Hematopoietic multipotent progenitor cell (in vitro differentiated cells): ENCODE data around the gene ALOX12. TPM values are rescaled to one million over a fixed set of nuclear protein-coding genes. Genes with fewer than 3 reads are reported as not detected.
A peak's percentile ranks its signal among the peaks of the same experiment; 100 is the strongest.

Source experiments
- DNase-seq, 3 donors: peaks; one replicate each; pipeline ENCODE4 v3.0.0-alpha.2; 2011 to 2015; ENCODE audit warnings: low read depth in 2 of 3, low spot score in 2 of 3
- total RNA-seq: library from RNA; depleted of rRNA; stranded (reverse); fragments of >200 nt; gene quantifications from one replicate; pipeline ENCODE4 v1.2.3, GENCODE V29; 2012

ALOX12 gene
- total RNA-seq, 1 donor: 4.3 TPM

DNA sequence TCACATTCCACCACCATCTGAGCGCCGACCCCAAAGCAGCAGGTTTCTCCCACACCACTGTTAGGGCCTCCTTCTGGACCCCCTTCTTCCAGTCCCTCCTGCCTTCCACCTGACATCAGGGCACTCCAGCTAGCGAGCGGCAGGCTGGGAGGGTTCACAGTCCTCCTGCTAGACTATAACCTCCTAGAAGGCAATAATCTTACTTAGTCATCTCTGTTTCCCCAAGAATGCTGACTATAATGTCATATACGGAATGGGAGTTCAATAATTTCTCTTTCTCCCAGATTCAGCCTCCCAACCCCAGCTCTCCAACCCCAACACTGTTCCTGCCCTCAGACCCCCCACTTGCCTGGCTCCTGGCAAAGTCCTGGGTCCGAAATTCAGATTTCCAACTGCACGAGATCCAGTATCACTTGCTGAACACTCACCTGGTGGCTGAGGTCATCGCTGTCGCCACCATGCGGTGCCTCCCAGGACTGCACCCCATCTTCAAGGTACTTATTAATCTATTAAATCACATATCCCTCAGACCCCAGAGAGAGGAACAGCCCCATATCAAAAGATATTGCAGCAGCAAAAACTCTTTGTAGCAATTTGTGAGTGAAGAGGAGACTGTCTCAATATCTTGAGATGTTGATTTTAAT, 5.6 kb downstream of the ALOX12 start:
- DNase-seq: peak in 1 of 3 donors; percentile 46

DNA sequence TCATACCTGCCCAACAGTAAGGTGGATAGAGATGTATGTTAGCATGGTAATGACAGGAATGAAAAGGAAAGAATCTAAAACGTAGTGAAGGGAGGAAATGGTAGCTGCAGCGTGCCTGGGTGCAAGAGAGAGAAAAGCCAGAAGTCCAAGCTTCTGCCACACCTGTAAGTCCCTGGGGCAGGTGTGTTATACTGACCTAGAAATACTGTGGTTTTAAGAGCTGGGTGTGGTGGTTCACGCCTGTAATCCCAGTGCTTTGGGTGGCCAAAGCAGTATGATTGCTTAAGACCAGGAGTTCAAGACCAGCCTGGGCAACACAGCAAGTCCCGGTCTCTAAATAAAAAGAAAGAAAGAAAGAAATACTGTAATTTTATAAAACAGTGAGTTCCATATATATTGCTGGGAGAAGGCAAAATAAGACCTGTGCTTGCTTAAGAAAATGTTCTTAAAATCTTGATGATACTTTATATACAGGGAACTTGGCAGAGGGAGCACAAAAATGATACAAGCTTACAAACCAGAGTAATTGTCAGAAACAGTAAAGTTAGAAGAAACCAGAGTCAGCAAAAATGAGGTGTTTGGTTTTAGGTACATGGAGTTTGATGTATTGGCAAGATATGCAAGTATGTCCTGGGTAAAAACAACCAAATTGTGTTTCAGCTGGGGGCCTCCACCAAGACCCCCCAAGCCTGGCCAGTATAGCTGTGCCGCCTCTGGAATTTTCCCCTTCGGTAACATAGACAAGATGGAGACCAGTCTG, 6.6 kb downstream of the ALOX12 start:
- DNase-seq: no peak

DNA sequence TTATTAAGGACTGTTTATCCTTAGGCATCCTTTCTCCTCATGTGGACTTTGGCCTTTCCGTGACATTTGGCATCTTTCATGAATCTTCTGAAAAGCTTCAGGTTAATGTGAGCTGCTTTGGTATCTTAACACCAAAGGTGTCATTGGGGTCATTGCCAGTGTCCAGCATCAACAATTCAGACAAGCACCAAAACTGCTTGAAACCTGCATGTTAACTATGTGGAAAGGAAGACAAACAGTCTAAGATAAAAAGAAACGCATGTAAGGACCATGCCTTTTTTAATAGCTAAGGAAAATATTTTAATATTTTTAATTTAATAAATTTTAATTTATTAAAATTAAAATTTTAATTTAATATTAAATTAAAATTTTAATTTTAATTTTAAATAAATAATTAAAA, 7.9 kb downstream of the ALOX12 start:
- DNase-seq: no peak

DNA sequence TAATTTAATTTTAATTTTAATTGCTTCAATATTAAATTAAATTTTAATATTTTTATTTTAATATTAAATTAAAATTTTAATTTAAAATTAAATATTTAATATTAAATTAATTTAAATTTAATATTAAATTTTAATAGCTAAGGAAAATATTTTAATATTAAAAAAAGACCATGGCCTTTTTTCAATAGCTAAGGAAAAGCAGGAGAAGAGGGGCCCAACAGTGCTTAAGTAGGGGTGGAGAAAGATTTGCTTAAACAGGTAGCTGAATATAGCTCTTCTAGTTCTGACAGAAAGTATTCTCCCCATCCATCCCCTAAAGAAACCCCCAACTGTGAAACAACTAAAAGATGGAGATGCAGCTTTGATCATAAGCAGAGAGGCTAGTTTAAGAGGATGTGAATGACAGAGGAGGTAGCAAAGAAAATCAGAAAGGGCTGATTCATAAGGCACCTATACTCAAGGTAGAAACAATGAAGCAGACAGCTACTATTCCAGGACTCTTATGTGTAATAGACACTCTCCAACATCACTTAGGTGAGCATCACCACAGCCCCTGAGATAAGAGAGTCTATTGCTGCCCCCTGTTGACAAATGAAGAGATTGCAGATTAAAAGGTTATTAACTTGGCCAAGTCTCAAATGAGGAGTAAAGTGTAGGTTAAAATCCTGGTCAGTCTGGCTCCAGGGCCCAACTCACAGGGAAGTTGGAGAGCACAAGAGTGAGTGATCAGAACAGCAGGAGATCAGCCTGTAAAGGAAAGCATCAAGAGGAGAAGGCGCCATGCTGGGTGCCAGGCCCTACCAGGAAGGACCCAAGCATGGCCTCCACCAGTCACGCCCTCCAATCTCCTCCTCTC, 8.8 kb downstream of the ALOX12 start:
- peak in 2 of 3 donors; percentile 71 to 90 for DNase-seq

DNA sequence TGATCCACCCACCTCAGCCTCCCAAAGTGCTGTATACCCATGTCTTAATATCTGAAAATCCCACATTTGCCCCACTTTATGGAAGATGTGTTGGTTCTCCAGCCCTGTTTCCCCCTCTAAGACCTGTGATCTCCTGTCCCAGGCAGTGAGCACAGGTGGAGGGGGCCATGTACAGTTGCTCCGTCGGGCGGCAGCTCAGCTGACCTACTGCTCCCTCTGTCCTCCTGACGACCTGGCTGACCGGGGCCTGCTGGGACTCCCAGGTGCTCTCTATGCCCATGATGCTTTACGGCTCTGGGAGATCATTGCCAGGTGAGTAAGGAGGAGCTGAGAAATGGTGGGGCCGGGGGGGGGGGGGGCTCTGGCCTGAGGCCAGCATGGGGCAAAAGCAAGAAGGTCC, 9.9 kb downstream of the ALOX12 start:
- DNase-seq: no peak

DNA sequence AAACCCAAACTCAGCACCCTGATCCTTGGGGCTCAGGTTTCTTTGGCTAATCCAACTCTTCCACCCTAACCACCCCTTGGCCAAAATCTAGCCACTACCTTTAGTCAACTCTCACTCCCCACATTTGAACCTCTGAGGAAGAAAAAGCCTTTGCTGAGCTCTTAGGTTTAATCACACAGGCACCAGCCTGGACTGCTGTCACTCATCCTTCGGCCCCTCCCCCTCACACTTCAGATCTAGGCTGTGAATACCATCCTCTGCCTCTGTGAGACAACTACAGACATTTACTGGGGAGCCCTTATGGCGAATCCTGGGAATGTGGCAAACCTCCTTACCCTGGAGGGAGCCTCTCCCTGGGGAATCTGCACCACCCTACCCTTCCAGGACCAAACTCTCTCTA, 11.3 kb downstream of the ALOX12 start:
- DNase-seq: no peak

DNA sequence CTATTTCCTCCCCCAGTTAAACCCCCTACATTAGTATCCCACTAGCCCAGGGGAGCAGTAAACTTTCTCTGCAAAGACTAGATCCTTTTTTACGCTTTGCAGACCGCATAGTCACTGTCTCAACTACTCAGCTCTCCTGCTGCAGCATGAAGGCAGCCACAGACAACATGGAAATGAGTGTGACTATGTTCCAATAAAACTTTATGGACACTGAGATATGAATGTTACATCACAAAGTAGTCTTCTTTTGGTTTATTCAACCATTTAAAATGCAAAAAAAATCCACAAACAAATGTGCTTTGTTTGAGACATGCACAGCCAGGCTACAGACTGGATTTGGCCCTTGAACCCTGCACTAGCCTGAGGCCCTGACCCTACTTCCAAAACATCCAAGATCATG, 14.7 kb downstream of the ALOX12 start:
- no peak for DNase-seq

DNA sequence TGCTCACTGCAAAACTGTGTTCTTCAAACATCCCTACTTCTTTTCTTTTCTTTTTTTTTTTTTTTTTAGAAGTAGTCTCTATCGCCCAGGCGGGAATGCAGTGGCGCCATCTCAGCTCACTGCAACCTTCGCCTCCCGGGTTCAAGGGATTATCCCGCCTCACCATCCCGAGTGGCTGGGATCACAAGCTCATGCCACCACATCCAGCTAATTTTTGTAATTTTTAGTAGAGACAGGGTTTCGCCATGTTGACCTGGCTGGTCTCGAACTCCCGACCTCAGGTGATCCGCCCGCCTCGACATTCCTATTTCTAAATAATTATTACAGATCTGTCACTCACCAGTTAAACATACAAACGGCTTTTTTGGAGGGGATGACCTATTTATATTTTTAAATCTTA, 15.6 kb downstream of the ALOX12 start:
- no peak for DNase-seq

DNA sequence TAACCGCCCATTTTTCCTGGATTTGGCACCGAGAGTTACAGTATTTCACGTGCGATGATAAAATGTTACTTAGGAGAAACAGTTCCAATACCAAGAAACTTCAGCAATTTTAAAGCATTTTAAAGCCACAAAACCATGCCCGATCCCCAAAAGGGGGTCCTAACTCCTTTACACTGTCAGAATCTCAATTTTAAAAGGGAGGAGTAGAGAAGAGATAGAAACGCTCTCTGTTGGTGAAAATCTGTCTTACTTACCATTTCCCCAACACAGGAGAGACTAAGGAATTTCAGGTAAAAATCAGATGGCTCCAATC, 16.0 kb downstream of the ALOX12 start:
- DNase-seq: no peak

DNA sequence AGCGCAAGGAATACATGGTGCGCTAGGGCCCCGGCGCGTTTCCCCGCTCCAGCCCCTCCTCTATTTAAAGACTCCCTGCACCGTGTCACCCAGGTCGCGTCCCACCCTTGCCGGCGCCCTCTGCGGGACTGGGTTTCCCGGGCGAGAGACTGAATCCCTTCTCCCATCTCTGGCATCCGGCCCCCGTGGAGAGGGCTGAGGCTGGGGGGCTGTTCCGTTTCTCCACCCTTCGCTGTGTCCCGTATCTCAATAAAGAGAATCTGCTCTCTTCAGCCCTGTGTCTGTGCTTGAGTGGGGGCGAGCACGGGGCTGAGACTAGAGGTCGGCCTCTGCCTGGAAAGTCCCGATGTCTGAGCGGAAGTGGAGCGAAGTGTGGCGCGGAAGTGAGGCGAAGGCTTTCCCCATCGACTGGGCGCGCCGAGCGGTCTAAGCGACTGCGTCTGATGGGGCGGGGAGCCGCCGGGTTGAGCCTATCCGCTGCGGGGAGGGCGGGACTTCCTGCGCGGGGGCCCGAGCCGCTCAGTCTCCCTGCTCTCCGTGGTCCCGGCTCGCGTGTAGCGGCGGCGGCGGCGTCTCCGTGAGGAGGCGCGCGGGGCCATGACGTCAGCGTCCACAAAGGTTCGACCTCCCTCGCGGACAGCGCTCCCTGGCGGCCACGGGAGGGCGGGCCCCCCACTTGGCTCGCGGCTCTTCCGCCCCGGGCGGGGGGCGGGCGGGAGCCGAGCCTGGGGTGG, 18.6 kb downstream of the ALOX12 start:
- DNase-seq: peak; percentile 93 to 99 (median 99)

DNA sequence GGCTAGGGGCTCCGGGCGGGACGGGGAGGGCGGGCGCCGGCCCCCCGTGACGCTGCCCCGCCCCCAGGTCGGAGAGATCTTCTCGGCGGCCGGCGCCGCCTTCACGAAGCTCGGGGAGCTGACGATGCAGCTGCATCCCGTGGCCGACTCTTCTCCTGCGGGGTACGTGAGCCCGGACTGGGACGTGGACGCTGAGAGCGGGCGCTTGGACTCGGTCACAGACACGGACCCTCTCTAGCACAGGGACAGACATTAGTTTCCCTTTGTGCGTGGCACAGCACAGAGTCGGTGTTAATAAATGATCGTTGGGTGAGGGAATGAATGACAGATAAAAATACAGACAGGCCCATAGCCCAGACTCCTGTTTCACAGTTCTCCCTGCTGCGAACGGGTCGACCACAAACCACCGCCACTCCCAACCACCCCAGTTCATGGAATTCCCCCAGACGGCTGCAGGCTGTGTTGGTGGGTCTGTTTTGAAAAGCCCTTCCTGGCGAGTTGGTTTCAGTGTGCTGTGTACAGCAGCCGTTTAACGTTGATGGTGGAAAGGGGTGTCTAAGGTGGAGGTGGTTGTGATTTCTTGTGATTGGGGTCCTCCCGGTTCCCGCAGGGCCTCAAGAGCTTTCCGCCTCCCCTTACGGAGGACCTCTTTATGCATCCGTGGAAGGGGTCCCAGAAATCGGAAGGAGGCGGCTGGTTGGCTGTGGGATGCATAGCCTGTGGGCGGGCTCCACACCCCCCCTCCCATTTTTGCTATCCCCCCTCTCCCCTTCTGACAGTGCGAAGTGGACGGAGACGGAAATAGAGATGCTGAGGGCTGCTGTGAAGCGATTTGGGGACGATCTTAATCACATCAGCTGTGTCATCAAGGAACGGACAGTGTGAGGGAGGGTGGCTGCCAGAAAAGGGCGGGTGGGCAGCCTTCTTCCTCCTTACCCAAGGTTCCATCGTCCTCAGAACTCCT, 19.4 kb downstream of the ALOX12 start:
- DNase-seq: peak; percentile 71 to 85 (median 83)

DNA sequence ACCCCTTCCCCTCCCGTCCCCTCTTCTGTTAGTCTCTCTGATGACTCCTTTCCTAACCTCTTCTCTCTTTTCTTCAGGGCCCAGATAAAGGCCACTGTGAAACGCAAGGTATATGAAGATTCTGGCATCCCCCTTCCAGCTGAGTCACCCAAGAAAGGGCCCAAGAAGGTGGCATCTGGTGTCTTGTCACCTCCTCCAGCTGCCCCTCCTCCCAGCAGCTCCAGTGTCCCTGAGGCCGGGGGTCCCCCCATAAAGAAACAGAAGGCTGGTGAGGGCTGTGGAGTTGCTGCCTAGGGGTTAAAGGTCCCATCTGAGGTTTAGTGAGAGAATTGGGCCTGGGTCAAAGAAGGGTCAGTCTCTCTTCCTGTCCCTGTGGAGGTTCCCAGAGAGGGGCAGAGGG, 20.6 kb downstream of the ALOX12 start:
- DNase-seq: no peak

DNA sequence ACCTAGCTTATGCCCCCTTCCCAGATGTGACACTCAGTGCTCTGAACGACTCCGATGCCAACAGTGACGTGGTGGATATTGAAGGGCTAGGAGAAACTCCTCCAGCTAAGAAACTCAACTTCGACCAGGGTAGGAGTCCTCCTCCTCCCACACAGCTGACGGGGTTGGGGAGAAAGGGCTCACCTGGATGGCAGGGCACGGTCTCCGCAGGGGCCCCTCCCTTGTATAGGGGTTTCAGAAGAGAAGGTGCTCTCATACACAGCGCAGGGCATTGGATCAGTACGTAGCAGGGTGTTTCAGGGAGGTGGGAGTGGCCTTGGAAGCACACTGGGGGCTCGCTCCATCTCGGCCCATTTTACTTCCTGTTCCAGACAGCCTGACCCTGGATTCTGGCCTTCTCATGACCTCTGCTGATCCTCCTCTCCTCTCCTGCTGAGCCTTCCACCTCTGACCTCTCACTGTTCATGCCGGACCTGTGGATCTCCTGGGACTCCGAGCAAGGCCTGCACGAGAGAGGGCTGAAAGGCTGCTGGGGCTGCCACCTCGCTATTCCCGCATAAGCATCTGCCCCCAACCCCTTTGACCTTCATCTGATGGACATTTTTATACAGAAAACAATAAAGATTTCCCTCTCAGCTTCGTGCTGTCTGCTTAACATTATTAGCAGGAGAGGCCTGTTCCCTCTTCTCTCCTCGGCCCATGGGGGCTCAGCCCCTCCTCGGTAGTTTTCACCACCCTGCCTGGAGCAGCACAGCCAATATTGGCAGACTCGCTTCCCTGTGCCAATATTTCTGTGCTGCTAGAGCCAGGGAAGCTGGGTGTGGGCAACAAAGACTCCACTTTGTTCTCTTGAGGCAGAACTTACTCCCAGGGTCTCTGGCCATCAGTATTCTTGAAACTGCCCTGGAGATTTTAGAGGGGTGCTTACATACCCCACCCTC, 21.3 kb downstream of the ALOX12 start:
- DNase-seq: no peak

DNA sequence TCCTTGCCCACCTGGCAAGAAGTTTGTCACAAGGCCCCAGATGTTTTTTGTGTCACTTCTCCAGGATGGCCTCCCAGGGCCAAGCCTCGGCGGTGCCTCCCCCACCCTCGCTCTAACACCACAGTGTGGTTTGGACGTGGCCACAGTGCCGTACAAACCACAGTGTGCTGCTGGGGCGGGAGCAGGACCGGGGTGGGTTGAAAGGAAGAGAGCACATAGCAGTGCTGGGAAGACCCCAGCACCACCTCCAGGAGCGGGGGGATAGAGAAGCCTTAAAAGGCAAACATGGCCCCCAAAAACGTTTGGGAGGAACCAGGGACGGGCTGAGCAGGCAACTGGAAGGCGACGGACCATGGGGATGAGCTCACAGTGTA, 22.0 kb downstream of the ALOX12 start:
- no peak for DNase-seq

DNA sequence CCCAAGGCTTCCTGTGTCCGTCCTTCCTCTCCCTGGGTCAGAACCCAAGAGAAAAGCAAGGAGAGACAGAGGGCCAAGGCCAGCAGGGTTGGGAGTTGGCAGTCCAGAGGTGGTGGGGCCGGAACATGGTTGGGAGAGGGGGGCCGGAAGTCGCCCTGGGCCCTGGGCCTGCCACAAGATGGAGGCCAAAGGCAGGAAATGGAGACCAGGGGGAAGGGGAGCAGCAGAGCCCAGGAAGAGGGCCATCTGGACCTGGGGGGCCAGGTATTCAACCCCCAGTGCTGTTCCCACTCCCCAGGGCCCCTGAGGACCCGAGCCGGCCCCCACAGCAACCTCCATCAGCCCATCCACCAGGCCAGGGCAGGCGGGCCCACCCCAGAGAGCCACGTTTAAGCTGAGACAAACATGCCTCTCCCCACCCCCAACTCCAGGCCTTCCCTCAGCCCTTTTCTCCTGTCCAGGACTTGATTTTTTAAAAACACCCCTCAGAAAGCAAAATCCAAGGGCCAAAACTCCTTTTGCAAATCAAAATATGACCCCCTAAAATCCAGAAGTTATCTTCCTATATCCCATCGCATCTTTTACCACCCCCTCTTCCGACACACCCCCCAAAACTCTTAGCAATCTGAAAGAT, 22.6 kb downstream of the ALOX12 start:
- no peak for DNase-seq

DNA sequence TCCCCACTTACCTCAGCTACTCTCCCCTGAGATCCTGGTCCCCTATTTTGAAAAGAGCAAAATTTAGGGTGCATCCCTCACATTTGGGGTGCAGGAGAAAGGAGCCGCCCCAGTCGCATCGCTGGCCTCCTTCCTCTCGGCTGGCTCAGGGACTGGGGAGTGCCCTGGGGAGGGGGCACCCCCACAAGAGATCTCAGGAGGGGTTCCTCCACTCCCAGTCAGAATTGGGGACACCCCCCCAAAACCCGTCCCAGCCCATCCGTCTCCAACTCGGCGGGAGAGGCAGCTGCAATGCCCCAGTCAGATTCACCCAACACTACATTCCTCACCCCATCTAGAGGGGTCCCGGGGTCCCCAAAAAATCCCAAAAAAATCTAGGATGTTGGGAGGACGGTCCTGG, 23.5 kb downstream of the ALOX12 start:
- no peak for DNase-seq

DNA sequence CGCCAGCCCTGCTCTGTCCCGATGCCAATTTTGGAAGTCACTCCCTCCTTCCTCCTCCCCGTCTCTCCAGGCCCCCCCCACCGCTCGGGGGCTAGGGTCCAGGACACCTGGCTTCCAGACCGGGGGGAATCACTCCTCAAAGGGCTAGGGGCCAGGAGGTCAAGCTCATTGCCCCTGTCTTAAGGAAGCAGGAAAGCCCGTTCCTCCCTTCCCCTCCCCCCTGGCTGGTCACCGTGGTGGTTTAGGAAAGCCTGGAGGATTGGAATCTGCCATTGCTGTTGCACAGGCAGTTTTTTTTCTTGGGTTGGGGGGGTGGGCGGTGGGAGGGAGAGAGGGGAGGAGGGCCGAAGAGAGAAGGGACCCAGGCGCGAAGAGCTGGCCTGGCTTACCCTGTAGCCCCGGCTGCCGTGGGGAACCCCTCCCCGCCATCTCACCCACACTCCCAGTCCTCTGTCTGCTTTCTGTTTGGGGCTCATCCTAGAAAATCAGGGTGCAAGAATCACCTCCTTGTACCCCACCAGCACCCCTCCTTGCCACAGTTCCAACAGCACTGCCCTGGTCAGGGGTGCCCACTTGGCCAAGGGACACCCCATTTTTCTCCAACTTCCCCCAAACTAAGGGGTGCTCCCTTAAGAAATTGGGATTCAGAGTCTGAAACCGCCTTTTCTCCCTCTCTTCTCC, 24.1 kb downstream of the ALOX12 start:
- DNase-seq: no peak
